Stimulated activated naive B cell treated with anti-CD40 and anti-IgM and Interleukin-4, amounts not matched to agents 10 μg/mL and 1 μg/mL and 100 μg/mL, for 72 hours (primary cell): Measurements from ENCODE around the gene CNIH2.

Experiments
- ATAC-seq, 2 donors: fragments of 150-1000 bp; cut with Tn5 transposase; replicated peaks; 2 replicates each; pipeline ENCODE4 v1.10.0; 2021; ENCODE audit warnings: moderate library complexity in 1 of 2
- DNase-seq: peaks from one replicate; pipeline ENCODE4 v3.0.0; 2021
- H3K27ac Mint-ChIP-seq: one replicate; pipeline ENCODE4 v1.8.0; 2022; ENCODE audit warnings: mild to moderate bottlenecking, mixed read lengths
- H3K27me3 Mint-ChIP-seq, 2 donors: one replicate each; pipeline ENCODE4 v1.8.0; 2022; ENCODE audit warnings: mixed read lengths in 2 of 2
- H3K36me3 Mint-ChIP-seq, 2 donors: one replicate each; pipeline ENCODE4 v1.8.0; 2022; ENCODE audit warnings: mixed read lengths in 2 of 2, mild to moderate bottlenecking in 1 of 2
- H3K4me1 Mint-ChIP-seq, 2 donors: one replicate each; pipeline ENCODE4 v1.8.0; 2022; ENCODE audit warnings: mixed read lengths in 2 of 2, mild to moderate bottlenecking in 1 of 2
- H3K4me3 Mint-ChIP-seq, 2 donors: one replicate each; pipeline ENCODE4 v1.8.0; 2022; ENCODE audit warnings: mild to moderate bottlenecking in 2 of 2, mixed read lengths in 2 of 2, moderate library complexity in 1 of 2
- H3K9me3 Mint-ChIP-seq, 2 donors: one replicate each; pipeline ENCODE4 v1.8.0; 2022; ENCODE audit warnings: mixed read lengths in 2 of 2, mild to moderate bottlenecking in 1 of 2

The CNIH2 gene

DNA sequence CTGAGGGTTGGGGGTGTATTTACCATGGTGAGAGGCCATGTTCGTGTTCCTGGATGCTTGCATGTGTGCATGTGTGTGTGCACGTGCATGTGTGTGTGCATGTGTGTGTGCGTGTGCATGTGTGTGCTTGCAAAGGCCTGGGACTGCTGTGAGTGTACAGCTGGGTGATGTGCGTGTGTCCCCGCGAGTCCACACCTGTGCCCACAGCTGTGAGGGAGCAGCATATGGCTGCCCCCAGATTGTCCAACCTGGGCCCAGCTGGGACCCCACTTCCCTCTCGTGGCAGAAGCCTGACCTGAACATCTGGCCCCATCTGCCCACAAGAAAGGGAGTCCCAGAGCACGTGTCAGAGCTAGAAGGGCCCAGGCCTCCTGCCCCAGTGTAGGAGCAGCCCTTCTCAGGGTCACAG is 47.3 kb downstream of the CNIH2 start:
- no peak overlapping the region for H3K4me3 Mint-ChIP-seq
- ATAC-seq (no peak), DNase-seq (no peak)
- H3K9me3 Mint-ChIP-seq, result no peaks in the 10 kb centered on the region
- peaks cover 22 to 32% of the 10 kb centered on the region in 2 donors for H3K4me1 Mint-ChIP-seq
- no peak overlapping the region for H3K27ac Mint-ChIP-seq
- no peaks in the 10 kb centered on the region for H3K36me3 Mint-ChIP-seq
- no peaks in the 10 kb centered on the region for H3K27me3 Mint-ChIP-seq

DNA sequence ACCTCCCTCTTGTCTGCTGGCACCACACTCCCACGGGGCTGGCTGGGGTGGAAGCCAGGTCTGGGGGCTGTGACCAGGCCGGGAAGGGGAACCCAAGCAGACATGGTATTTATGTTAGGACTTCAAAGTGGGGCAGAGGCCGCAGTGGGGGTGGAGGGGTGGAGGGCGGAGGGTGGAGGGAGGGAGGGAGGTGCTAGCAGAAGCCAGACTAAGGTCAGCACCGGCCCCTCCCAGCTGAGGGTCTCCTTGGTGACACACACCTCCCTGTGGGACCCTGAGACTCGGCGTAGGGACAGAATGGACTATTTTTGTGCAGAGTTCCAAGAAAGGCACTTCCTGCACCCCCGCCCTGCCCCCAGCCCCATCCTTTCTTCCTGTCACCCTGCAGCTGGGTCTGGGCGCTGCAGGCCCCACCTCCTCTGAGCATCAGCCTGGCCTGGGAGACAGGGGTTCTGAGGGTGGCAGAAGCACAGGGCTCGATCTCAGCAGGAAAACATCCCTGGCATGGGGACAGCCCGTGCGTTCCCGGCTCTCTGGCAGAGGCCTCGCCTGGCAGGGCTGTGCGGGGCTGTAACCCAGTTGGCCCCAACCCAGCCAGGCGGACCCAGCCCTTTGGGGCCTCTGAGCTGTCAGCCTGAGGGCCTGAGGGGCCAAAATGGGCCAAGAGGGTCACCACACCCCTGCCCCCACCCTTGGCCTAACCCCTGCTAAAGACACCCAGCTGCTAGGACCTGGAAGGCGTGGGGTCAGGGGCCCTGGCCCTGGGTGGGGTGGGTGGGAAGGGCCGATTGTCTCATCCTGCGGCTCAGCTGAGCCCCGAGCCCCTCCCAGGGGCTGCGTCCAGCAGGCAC is 48.5 kb downstream of the CNIH2 start:
- Mint-ChIP-seq H3K4me1 (peaks cover 22 to 32% of the 10 kb centered on the region in 2 donors), H3K36me3 (no peaks in the 10 kb centered on the region), H3K9me3 (no peaks in the 10 kb centered on the region), H3K27ac (no peak overlapping the region), H3K4me3 (no peak overlapping the region), H3K27me3 (no peaks in the 10 kb centered on the region)
- ATAC-seq (no peak), DNase-seq (no peak)

DNA sequence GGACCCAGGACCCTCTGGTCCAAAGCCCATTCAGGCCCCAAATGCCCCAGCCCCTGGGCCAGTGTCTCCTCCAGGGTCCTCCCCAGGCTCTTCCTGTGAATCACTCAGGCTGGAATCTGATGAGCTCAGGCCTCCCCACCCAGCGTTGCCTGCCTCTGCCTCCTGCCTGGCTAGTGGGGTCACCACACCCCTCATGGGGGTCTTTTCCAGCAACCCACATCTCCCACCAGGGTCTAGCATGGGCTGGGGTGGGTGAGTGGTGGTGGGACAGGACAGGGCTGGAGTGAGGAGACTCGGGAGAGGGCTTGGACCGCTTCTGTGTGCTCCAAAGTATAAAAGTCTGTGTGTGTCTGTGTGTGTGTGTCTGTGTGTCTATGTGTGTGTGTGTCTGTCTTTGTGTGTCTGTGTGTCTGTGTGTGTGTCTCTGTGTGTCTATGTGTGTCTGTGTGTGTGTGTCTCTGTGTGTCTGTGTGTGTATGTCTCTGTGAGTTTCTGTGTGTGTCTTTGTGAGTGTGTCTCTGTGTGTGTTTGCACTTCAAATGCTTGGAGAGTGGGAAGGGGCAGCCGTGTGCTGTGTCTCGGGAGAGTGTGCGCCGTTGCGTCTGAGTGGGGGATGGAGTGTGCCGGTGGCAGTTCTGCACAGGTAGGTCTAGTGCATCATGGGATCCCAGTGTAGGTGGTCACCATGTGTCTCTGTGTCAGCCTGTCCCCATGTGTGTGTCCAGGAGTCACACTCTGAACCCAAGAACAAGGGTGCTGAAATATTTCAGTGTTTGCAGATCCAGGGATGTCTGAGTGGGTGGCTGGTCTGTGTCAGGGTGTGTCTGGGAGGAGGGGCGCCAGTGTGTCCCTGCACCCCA is 49.4 kb downstream of the CNIH2 start:
- Mint-ChIP-seq H3K4me1 (peaks cover 22 to 28% of the 10 kb centered on the region in 2 donors), H3K4me3 (no peak overlapping the region), H3K27me3 (no peaks in the 10 kb centered on the region), H3K36me3 (no peaks in the 10 kb centered on the region), H3K27ac (peak overlapping the region; percentile 1), H3K9me3 (no peaks in the 10 kb centered on the region)
- no peak for DNase-seq
- ATAC-seq, result no peak

DNA sequence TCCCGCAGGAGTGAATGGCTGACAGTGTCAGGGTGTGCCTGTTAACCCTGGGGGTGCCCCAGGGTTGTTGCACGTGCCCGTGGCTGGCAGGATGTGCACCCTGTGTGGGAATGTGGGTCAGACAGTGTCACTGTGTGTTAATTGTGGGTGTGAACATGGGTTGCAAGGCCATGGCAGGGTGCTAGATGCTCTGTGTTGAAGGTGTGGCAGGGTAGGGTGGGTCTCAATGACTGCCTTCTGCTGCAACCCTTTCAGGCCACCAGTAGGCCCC is 50.0 kb downstream of the CNIH2 start:
- peak in 1 of 2 donors; percentile 24 for ATAC-seq
- no peak overlapping the region for H3K4me3 Mint-ChIP-seq
- peaks cover 22 to 26% of the 10 kb centered on the region in 2 donors for H3K4me1 Mint-ChIP-seq
- H3K9me3 Mint-ChIP-seq, result no peaks in the 10 kb centered on the region
- peak overlapping the region; percentile 60 for H3K27ac Mint-ChIP-seq
- H3K27me3 Mint-ChIP-seq, result no peaks in the 10 kb centered on the region
- H3K36me3 Mint-ChIP-seq, result no peaks in the 10 kb centered on the region
- no peak for DNase-seq

DNA sequence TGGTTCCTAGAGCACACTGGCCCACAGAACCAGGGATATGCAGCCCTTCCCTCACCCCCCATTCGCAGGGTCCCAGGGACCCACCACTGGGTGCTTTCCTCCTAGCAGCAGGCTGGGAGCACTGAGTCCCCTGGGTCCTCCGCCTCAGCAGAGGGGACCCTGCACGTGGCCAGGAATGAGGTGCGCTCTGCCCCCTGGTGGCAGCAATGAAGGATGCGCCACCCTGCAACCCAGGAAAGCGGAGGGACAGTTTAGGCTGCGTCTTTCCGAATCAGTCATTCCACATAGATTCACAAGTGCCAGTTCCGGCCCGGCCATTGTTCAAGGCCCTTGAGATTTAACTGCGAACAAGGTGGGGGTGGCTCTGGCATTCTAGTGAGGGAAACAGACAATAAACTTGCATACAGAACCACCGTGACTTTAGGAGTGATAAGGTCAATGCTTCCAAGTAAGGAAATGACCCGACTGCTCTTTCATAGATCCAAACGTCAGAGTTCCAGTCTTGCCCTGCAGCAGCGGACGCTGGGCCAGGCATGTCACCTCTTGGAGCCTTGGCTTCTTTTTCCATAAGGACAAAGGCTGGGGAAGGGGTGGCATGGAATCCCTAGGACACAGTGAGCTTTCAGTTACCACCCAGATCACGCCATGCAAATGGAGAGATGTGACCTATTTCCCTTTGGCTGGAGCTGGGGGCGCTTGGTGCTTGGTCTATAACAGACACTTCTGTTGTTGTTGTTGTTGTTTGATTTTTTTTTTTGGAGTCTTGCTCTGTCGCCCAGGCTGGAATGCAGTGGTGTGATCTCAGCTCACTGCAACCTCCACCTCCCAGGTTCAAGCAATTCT is 50.5 kb downstream of the CNIH2 start:
- DNase-seq, result peak; percentile 80
- ATAC-seq, result peak; percentile 91 to 94
- peak overlapping the region in 1 of 2 donors; percentile 46 for H3K4me3 Mint-ChIP-seq
- no peaks in the 10 kb centered on the region for H3K27me3 Mint-ChIP-seq
- H3K27ac Mint-ChIP-seq, result peak overlapping the region; percentile 60
- H3K36me3 Mint-ChIP-seq, result no peaks in the 10 kb centered on the region
- no peaks in the 10 kb centered on the region for H3K9me3 Mint-ChIP-seq
- H3K4me1 Mint-ChIP-seq, result peaks cover 22 to 26% of the 10 kb centered on the region in 2 donors

DNA sequence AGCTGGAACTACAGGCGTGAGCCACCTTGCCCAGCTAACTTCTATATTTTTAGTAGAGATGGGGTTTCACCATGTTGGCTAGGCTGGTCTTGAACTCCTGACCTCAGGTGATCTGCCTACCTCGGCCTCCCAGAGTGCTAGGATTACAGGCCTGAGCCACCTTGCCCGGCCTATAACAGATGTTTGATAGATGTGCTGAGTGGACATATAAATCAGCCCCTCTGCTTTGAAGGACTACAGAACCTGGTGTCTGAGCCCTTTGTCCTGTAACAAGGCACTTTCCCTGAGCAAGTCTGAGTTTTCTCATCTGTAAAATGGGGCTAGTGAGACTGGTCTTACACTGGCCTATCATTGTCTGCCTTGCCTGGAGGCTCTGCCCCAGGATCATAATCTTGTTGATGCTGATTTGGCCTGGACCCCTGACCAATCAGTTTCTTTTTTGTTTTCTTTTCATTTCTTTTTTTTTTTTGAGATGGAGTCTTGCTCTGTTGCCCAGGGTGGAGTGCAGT is 51.2 kb downstream of the CNIH2 start:
- ATAC-seq (no peak), DNase-seq (no peak)
- no peaks in the 10 kb centered on the region for H3K36me3 Mint-ChIP-seq
- H3K4me1 Mint-ChIP-seq, result peaks cover 22 to 26% of the 10 kb centered on the region in 2 donors
- no peaks in the 10 kb centered on the region for H3K27me3 Mint-ChIP-seq
- peak overlapping the region; percentile 65 for H3K27ac Mint-ChIP-seq
- H3K4me3 Mint-ChIP-seq, result no peak overlapping the region
- H3K9me3 Mint-ChIP-seq, result no peaks in the 10 kb centered on the region

DNA sequence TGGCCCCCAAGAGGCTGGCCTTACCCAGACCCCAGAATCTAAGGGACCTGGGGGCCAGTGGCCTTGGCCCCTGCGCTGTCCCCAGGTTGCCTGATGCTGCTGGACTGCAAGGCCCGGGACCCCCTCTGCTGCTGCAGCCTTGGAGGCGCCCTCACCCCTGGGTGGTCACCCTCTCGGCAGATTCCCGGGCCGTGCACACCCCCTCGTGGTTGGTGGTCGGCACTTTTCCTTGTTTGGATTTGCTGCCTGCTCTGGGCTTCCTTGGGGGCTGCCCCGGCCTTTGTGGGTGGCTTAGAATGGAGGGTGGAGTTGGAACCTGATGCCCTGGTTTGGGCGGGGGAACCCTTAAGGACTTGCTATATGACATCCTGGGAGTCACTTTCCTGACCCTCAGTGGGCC is 53.0 kb downstream of the CNIH2 start:
- no peak for DNase-seq
- ATAC-seq, result no peak
- Mint-ChIP-seq H3K4me1 (peaks cover 23 to 36% of the 10 kb centered on the region in 2 donors), H3K4me3 (no peak overlapping the region), H3K9me3 (no peaks in the 10 kb centered on the region), H3K27me3 (peaks cover 4 to 8% of the 10 kb centered on the region in 2 donors), H3K27ac (no peak overlapping the region), H3K36me3 (peaks cover 0 to 2% of the 10 kb centered on the region in 2 donors)

DNA sequence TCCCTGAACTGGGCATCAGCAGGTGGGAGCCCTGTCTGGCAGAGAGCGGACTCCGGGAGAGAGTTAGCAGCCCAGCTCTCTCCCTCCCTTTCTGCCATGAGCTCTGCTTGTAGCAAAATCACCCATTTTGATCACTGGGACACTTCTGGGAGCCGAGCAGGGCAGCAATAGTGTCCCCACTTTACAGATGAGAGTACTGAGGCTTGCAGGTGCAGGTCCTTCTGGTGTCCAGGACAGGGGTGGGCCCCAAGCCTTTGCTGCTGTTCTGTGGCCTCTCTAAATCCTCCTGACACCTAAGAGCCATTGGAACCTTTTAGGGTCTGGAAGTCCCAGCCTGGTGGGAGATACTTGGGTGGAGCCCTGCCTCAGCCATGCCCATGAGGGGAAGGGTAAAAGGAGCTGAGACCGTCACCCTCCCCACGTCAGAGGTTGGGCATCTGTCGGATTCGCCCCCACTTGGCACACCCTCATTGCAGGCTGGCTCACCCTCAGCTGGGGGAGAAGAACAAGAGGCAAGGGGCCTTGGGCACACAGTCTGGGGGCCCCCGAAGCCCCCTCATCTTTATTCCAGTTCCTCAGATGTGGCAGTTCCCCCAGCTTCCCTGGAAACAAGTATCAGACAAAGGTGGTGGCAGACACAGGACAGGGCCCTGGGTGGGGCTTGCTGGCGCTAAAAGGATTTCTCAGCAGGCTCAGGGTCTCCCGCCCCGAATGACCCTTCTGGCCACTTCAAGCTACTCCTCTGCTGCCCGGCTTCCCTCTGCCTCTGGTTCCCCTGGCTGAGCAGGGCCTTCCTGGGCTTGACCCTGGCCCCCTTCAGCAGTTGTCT is 53.8 kb downstream of the CNIH2 start:
- no peak for DNase-seq
- Mint-ChIP-seq H3K27me3 (peaks cover 10 to 16% of the 10 kb centered on the region in 2 donors), H3K36me3 (peaks cover 5 to 7% of the 10 kb centered on the region in 2 donors), H3K4me3 (no peak overlapping the region), H3K9me3 (no peaks in the 10 kb centered on the region), H3K27ac (peak overlapping the region; percentile 85), H3K4me1 (peaks cover 28 to 40% of the 10 kb centered on the region in 2 donors)
- no peak for ATAC-seq

DNA sequence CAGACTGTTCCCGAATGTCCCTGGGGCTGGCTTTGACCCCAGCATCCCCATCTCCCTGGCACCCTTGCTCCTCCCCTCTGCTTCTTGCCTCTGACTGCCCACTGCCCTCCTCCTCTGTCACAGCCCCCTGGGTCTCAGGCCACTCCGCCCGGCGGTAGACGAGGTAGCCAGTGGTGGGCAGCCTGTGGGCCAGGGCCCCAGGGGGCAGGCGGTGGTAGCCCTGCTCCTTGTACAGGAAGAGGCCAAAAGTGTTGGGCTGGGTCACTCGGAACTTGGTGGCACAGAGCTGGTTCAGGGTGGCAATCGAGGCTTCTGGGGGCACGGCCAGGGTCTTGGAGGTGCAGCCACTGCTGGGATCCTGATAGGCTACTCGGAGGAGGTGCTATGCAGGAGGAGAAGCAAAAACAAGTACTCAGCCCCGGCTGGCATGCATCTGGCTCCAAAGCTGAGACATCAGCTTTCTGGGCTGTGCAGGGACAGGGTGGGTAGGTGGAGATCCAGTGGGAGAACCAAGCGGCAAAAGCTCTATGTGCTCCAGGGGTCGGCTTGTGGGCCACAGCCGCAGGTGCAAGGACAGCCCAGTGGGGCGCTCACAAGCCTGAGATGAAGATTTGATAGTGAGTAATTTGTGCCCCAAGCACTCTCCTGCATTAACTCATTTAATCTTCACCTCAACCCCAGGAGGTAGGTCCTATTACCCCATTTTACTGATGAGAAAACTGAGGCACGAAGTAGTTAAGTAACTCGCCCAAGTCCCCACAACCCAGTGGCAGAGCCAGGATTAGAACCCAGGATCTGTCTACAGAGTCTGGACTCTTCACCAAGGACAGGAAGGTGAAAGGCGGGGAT is 54.6 kb downstream of the CNIH2 start:
- H3K4me3 Mint-ChIP-seq, result no peak overlapping the region
- H3K9me3 Mint-ChIP-seq, result no peaks in the 10 kb centered on the region
- DNase-seq (no peak), ATAC-seq (no peak)
- H3K27me3 Mint-ChIP-seq, result peaks cover 10 to 18% of the 10 kb centered on the region in 2 donors
- H3K4me1 Mint-ChIP-seq, result peaks cover 31 to 43% of the 10 kb centered on the region in 2 donors
- H3K36me3 Mint-ChIP-seq, result peaks cover 14% of the 10 kb centered on the region in 2 donors
- peak overlapping the region; percentile 85 for H3K27ac Mint-ChIP-seq

DNA sequence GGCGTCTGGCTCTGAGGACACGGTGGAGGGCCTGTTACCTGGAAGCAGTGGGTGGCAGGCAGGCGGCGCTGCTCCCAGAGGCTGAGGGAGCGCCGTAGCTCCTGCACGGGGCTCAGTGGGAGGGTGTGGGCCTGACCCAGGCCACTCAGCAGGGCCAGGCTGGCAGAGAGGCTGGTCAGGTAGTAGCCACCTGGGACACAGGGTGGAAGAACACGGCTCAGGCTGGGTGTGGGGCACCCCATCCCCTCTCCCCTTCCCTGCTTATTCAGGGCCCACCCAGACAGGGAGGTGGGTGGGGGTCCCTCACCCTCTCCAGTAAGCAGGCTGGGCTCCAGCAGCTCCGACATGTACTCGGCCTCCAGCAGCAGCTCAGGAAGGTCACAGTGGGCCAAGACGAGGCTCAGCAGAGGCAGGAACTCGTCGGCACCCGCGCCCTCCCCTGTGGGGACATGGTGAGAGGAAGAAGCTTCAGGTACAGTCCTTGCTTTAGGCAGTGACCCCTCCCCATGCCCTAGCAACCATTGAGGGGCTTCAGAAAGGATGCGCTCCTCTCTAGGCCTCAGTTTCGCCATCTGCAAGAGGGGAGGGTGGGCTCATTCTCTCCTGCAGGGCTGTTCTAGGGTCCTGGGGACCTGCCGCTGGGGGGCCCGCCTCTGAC is 55.4 kb downstream of the CNIH2 start:
- Mint-ChIP-seq H3K27ac (no peak overlapping the region), H3K4me1 (peaks cover 24 to 39% of the 10 kb centered on the region in 2 donors), H3K4me3 (no peak overlapping the region), H3K9me3 (no peaks in the 10 kb centered on the region), H3K36me3 (peaks cover 16 to 18% of the 10 kb centered on the region in 2 donors), H3K27me3 (peaks cover 10 to 18% of the 10 kb centered on the region in 2 donors)
- DNase-seq (no peak), ATAC-seq (no peak)
